ENCODE measurements around the gene CHTOP. TPM values are rescaled to one million over a fixed set of nuclear protein-coding genes. Genes with fewer than 3 reads are reported as not detected.
"Not testable (repeated sequence)": the region's sequence is repeated elsewhere in the genome, so short reads cannot be mapped to it uniquely, and the experiment has no call there.

CHTOP gene
- total RNA-seq = 53.8 TPM
- 63.9 TPM for polyA plus RNA-seq

DNA sequence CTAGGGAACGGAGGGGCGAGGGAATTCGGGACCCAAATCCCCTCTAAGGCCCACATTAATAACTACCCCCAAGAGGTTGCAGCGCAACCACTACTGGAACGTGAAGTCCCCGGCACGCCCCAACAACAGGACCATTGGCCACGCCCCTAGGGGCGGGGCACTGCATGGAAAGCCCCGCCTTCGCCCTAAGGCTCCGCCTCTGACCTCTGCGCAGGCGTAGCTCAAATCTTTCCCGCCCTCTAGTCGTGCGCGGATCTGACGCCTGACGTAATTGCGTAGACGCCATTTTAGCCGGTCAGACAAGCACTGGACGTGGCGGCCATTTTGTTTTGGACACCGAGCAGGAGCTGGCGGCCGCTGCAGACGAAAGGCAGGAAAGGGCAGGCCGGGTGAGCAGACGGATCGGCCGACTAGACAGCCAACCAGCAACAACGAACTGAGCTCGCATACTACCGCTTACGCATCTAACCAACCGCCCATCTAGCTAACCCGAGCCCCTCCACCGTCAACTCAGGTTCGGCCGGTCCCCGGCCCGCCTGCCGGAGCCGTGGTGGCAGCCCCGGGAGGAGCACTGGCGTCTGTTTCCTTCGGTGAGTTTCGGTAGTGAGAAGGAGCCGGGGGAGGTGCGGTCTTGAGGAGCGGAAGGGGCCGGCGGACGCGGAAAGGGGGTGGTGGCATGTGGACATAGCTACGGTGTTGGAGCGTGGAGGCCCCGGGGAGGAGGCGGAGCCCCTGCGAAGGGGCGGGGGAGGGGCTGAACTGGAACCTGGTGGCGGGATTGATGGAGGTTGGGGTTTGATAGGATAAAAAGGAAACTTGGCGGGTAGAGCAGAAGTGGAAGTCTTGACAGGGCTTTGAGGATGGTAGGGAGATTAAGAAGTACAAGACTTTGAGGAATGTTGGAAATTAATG, at the start of gene CHTOP:
CHTOP (plus strand) TSS at position 313 of the 912 bp plus-strand sequence. CDS start 2,523 bp downstream, outside the sequence.
- Histone ChIP-seq H3K36me3 (ENCODE audit: insufficient read depth) (no peaks in the 10 kb centered on the region), H3K27ac (ENCODE audit: low read depth) (peak within 1 kb of the TSS; percentile 99), H3K4me1 (ENCODE audit: insufficient read depth) (no peaks in the 10 kb centered on the region), H3K4me3 (ENCODE audit: low read depth, low read length) (peak within 1 kb of the TSS; percentile 71)
- peak; percentile 96 for DNase-seq (ENCODE audit: extremely low spot score)
- WGBS = 2% methylated on average over 65 of the region's 65 CpGs

DNA sequence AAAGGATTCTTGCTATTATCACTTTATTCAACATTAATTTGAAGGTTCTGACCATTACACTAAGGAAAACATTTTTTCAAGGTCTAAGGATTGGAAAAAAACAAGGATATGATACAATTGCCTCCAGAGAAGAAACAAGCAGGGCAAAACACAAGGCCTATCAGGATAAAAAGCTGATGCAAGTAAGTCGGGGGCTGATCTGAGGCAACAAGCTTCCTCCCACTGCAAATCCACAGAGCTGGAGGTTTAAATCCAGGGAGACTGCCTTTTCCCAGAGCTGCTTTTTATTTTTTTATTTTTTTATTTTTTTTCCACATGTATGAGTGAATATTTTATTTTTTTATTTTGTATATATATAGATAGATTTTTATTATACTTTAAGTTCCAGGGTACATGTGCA, 48.9 kb upstream of the CHTOP start:
- Histone ChIP-seq H3K4me3 (ENCODE audit: low read depth, low read length) (no peak overlapping the region), H3K36me3 (ENCODE audit: insufficient read depth) (no peaks in the 10 kb centered on the region), H3K4me1 (ENCODE audit: insufficient read depth) (no peaks in the 10 kb centered on the region), H3K27ac (ENCODE audit: low read depth) (no peak overlapping the region)
- WGBS = 89% methylated on average over 1 of the region's 1 CpG
- no peak for DNase-seq (ENCODE audit: extremely low spot score)

DNA sequence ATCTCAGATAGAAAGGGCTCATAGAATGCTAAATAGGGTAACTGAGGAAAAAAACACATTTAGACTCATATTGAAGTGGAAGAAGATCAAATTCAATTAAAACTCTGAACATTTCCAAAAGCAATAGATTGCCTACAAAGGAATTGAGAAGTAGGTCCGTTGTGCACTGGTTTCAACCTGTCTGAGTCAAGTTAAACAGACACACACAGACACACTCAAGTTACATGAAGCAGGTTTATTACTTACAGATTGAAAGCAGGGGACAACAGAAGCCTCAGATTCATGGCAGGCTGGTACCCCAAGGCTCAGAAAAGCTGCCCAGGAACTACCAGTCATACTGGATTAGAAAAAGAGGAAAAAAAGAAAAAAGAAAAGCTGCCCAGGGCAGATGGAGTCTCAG, 47.5 kb upstream of the CHTOP start:
- H3K4me3 ChIP-seq (ENCODE audit: low read depth, low read length) = no peak overlapping the region
- no peak for DNase-seq (ENCODE audit: extremely low spot score)
- H3K4me1 ChIP-seq (ENCODE audit: insufficient read depth) = no peaks in the 10 kb centered on the region
- no peak overlapping the region for H3K27ac ChIP-seq (ENCODE audit: low read depth)
- H3K36me3 ChIP-seq (ENCODE audit: insufficient read depth) = no peaks in the 10 kb centered on the region
- 34% methylated on average over 1 of the region's 1 CpG for WGBS

DNA sequence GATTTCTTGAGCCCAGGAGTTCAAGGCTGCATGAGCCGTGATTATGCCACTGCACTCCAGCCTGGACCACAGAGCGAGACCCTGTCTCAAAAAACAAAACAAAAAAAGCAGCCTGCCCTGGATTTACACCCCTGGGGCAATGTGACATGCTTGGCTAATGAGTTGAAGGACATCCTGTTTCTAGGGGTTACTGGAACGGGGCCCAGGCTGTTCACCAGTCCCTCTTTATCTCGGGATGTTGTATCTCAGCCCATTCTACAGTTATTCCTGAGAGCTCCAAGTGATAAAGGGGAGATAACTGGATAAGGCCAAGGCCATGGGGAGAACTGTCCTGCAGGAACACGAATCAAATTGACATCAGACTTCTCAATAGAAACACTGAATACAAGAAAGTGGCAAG, 46.6 kb upstream of the CHTOP start:
- H3K4me1 ChIP-seq (ENCODE audit: insufficient read depth) = no peaks in the 10 kb centered on the region
- no peak overlapping the region for H3K4me3 ChIP-seq (ENCODE audit: low read depth, low read length)
- H3K36me3 ChIP-seq (ENCODE audit: insufficient read depth) = no peaks in the 10 kb centered on the region
- no peak for DNase-seq (ENCODE audit: extremely low spot score)
- WGBS = 62% methylated on average over 5 of the region's 5 CpGs
- H3K27ac ChIP-seq (ENCODE audit: low read depth) = no peak overlapping the region

GRCh38 chr1:153588033-153588432, 45.8 kb upstream of the CHTOP start:
- not testable (repeated sequence) for H3K36me3 ChIP-seq (ENCODE audit: insufficient read depth); H3K4me3 ChIP-seq (ENCODE audit: low read depth, low read length); H3K4me1 ChIP-seq (ENCODE audit: insufficient read depth); H3K27ac ChIP-seq (ENCODE audit: low read depth); DNase-seq (ENCODE audit: extremely low spot score)
- WGBS = 93% methylated on average over 10 of the region's 10 CpGs

- Histone ChIP-seq H3K27ac (ENCODE audit: low read depth) (no peak overlapping the region), H3K4me1 (ENCODE audit: insufficient read depth) (no peaks in the 10 kb centered on the region), H3K4me3 (ENCODE audit: low read depth, low read length) (no peak overlapping the region), H3K36me3 (ENCODE audit: insufficient read depth) (no peaks in the 10 kb centered on the region)
- no peak for DNase-seq (ENCODE audit: extremely low spot score)
- WGBS = 76% methylated on average over 2 of the region's 2 CpGs
Observed at GRCh38 chr1:153588482-153588881, 45.4 kb upstream of the CHTOP start.

DNA sequence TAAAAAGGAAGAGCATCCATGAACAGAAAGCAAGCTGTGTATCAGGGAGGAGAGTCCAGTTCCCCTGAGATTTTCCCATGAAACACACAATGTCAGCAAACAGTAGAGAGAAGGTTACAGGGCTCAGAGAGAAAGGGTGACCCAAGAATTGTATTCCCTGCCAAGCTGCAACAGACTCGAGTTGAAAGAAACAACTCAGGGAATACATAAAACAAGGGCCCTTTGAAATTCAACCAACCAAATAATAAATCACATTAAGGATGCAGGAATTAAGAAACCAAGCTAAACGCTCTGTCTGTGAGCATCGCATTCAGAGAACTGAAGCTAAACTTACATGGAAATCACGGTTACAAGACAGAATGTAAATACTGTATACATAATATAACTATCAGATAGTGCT, 41.1 kb upstream of the CHTOP start:
- WGBS = 49% methylated on average over 4 of the region's 4 CpGs
- DNase-seq (ENCODE audit: extremely low spot score) = no peak
- Histone ChIP-seq H3K4me3 (ENCODE audit: low read depth, low read length) (no peak overlapping the region), H3K4me1 (ENCODE audit: insufficient read depth) (no peaks in the 10 kb centered on the region), H3K36me3 (ENCODE audit: insufficient read depth) (no peaks in the 10 kb centered on the region), H3K27ac (ENCODE audit: low read depth) (no peak overlapping the region)

- Histone ChIP-seq H3K4me3 (ENCODE audit: low read depth, low read length) (no peak overlapping the region), H3K27ac (ENCODE audit: low read depth) (no peak overlapping the region), H3K36me3 (ENCODE audit: insufficient read depth) (no peaks in the 10 kb centered on the region), H3K4me1 (ENCODE audit: insufficient read depth) (no peaks in the 10 kb centered on the region)
- DNase-seq (ENCODE audit: extremely low spot score) = no peak
- WGBS = 92% methylated on average over 6 of the region's 6 CpGs
Observed at GRCh38 chr1:153597206-153597605, 36.7 kb upstream of the CHTOP start.

DNA sequence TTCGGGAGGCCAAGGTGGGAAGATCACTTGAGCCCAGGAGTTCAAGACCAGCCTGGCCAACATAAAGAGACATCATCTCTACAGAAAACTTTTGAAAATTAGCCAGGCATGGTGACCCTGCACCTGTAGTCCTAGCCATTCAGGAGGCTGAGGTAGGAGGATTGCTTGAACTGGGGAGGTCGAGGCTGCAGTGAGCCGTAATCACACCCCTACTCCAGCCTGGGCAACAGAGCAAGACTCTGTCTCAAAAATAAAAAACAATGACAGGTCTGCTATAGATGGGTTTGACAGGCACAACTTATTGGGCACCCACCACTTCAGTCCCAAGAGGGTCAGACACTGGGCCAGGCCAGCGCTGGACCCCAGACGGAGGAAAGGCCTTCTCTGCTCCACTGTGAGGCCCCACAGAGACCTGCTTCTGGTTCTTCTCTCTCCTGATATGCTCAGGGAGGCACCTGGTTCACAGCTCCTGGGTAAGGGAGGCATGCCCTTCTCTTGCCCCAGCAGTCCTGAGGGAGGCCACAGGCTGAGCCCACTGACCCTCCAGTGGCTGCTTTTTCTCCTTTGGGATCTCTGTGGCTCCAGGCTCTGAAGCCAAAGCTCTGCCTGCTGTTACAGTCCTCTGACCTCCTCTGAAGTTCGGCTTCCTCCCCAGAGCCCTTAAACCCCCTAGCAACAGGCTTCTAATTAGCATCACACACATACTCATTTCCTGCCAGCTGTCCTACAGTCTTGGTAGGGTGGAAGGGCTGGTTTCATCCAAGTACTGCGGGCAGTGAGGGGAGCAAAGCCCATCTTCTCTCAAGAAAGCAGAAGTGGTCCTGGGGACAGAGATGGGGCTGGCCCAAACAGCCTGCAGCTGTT, 35.3 kb upstream of the CHTOP start:
- DNase-seq (ENCODE audit: extremely low spot score) = no peak

GRCh38 chr1:153599847-153600246, 34.0 kb upstream of the CHTOP start:
- Histone ChIP-seq H3K4me1 (ENCODE audit: insufficient read depth) (no peaks in the 10 kb centered on the region), H3K27ac (ENCODE audit: low read depth) (no peak overlapping the region), H3K4me3 (ENCODE audit: low read depth, low read length) (no peak overlapping the region), H3K36me3 (ENCODE audit: insufficient read depth) (no peaks in the 10 kb centered on the region)
- WGBS = 90% methylated on average over 7 of the region's 7 CpGs
- DNase-seq (ENCODE audit: extremely low spot score) = no peak

More for the DNA sequence above, 35.3 kb upstream of the CHTOP start:
- H3K4me1 ChIP-seq (ENCODE audit: insufficient read depth) = no peaks in the 10 kb centered on the region
- H3K27ac ChIP-seq (ENCODE audit: low read depth) = no peak overlapping the region
- H3K4me3 ChIP-seq (ENCODE audit: low read depth, low read length) = no peak overlapping the region
- no peaks in the 10 kb centered on the region for H3K36me3 ChIP-seq (ENCODE audit: insufficient read depth)
- WGBS = 78% methylated on average over 7 of the region's 7 CpGs

DNA sequence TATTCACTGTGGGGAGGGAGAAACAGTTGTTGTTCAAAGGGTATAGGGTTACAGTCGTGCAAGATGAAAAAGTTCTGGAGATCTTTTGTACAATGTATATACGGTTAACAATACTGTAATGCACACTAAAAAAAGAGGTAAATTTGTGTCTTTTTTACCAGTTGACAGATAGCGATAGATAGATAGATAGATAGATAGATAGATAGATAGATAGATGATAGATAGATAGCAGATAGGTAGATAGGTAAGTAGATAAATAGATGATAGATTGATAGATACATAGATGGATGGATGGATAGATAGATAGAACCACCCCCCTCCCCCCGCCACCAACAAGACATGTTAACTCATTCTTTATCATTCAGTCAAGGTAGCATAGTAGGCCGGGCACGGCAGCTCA, 31.1 kb upstream of the CHTOP start:
- Histone ChIP-seq H3K27ac (ENCODE audit: low read depth) (no peak overlapping the region), H3K4me3 (ENCODE audit: low read depth, low read length) (no peak overlapping the region), H3K4me1 (ENCODE audit: insufficient read depth) (no peaks in the 10 kb centered on the region), H3K36me3 (ENCODE audit: insufficient read depth) (no peaks in the 10 kb centered on the region)
- DNase-seq (ENCODE audit: extremely low spot score) = no peak
- WGBS = 90% methylated on average over 6 of the region's 6 CpGs

- Histone ChIP-seq H3K27ac (ENCODE audit: low read depth) (no peak overlapping the region), H3K36me3 (ENCODE audit: insufficient read depth) (no peaks in the 10 kb centered on the region), H3K4me1 (ENCODE audit: insufficient read depth) (no peaks in the 10 kb centered on the region), H3K4me3 (ENCODE audit: low read depth, low read length) (no peak overlapping the region)
- WGBS = 90% methylated on average over 11 of the region's 11 CpGs
- DNase-seq (ENCODE audit: extremely low spot score) = no peak
Observed at GRCh38 chr1:153606194-153606593, 27.7 kb upstream of the CHTOP start.

DNA sequence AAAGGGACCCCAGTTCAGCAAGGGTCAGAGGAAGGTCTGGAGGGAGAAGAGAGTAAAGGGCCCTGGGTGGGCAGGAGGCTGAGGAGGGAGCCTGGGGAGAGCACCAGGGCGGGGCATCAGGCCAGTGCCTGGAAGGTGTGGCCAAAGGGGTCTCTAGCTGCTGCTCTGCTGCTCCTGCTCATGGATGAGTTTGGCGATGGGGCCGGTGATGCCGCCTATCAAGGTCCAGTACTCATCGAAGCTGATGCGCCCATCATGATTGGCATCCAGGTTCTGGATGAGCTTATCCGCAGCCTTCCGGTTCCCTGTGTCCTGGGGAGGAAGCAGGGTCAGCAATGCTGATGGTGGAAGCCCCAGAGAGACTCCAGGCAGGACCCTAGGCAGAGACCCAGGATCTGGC, 26.5 kb upstream of the CHTOP start:
- no peaks in the 10 kb centered on the region for H3K4me1 ChIP-seq (ENCODE audit: insufficient read depth)
- H3K4me3 ChIP-seq (ENCODE audit: low read depth, low read length) = no peak overlapping the region
- H3K27ac ChIP-seq (ENCODE audit: low read depth) = no peak overlapping the region
- DNase-seq (ENCODE audit: extremely low spot score) = no peak
- H3K36me3 ChIP-seq (ENCODE audit: insufficient read depth) = no peaks in the 10 kb centered on the region
- WGBS = 95% methylated on average over 8 of the region's 8 CpGs

All from urinary bladder (tissue), 4 donors.